ENCODE measurements around the gene PCDHA9.

GRCh38 chr5:140806834-140807775, 41.1 kb upstream of the PCDHA9 start, which contains the start of gene PCDHA4:
- TF ChIP-seq POLR2A (IDR thresholded peaks at IDR 0.05; ENCODE audit: low read length) (no peak), GATA1 (IDR thresholded peaks at IDR 0.05; ENCODE audit: low read depth, low read length) (no peak)
